ENCODE results near the gene PSEN1. TPM values are rescaled to one million over a fixed set of nuclear protein-coding genes. Genes with fewer than 3 reads are reported as not detected.

Gene PSEN1
- total RNA-seq, 3 donors from 2014 or later, result 93.8 to 147 (median 100.0) TPM

- TF ChIP-seq, protein P1, sequence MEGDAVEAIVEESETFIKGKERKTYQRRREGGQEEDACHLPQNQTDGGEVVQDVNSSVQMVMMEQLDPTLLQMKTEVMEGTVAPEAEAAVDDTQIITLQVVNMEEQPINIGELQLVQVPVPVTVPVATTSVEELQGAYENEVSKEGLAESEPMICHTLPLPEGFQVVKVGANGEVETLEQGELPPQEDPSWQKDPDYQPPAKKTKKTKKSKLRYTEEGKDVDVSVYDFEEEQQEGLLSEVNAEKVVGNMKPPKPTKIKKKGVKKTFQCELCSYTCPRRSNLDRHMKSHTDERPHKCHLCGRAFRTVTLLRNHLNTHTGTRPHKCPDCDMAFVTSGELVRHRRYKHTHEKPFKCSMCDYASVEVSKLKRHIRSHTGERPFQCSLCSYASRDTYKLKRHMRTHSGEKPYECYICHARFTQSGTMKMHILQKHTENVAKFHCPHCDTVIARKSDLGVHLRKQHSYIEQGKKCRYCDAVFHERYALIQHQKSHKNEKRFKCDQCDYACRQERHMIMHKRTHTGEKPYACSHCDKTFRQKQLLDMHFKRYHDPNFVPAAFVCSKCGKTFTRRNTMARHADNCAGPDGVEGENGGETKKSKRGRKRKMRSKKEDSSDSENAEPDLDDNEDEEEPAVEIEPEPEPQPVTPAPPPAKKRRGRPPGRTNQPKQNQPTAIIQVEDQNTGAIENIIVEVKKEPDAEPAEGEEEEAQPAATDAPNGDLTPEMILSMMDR (IDR thresholded peaks at IDR 0.05), result no peak
- DNase-seq (peak in 2 of 3 donors; percentile 18 to 28), ATAC-seq (no peak)
- Histone ChIP-seq H3K36me3 (ENCODE audit: low read depth) (no peaks in the 10 kb centered on the region), H3K9me3 (no peaks in the 10 kb centered on the region), H3K4me1 (ENCODE audit: low read depth) (no peaks in the 10 kb centered on the region), H3K4me3 (no peak overlapping the region)
- intact Hi-C loops (cut with DNase I, micrococcal nuclease), result no loop called here
These were observed 116.4 kb downstream of the PSEN1 start for GRCh38 chr14:73252491-73253322.

DNA sequence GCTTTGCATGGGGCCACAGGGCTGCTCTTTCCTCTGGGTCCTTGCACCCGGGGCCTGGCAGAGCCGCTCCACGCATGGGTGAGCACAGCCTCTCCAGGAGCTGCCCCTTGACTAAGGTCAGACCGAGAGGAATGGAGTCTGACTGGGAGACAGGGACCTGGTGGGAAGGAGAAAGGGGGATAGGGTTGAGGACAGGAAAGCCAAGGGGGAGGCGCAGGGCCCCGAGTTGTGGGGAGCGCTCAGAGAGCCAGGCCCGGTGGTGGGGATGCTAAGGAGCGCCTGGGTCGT, 117.0 kb downstream of the PSEN1 start:
- TF ChIP-seq, protein P1 (IDR thresholded peaks at IDR 0.05), result no peak
- H3K4me3 ChIP-seq, result no peak overlapping the region
- no peaks in the 10 kb centered on the region for H3K9me3 ChIP-seq
- H3K4me1 ChIP-seq (ENCODE audit: low read depth), result no peaks in the 10 kb centered on the region
- intact Hi-C loops (cut with DNase I, micrococcal nuclease), result no loop called here
- no peak for ATAC-seq
- DNase-seq, result peak in 1 of 3 donors; percentile 11
- H3K36me3 ChIP-seq (ENCODE audit: low read depth), result no peaks in the 10 kb centered on the region

GRCh38 chr14:73253721-73254120, 117.4 kb downstream of the PSEN1 start:
- Histone ChIP-seq H3K4me3 (no peak overlapping the region), H3K4me1 (ENCODE audit: low read depth) (no peaks in the 10 kb centered on the region), H3K36me3 (ENCODE audit: low read depth) (no peaks in the 10 kb centered on the region), H3K9me3 (no peaks in the 10 kb centered on the region)
- DNase-seq (peak in 2 of 3 donors; percentile 7 to 29), ATAC-seq (no peak)
- intact Hi-C loops (cut with DNase I, micrococcal nuclease), result no loop called here
- TF ChIP-seq, protein P1 (IDR thresholded peaks at IDR 0.05), result no peak

DNA sequence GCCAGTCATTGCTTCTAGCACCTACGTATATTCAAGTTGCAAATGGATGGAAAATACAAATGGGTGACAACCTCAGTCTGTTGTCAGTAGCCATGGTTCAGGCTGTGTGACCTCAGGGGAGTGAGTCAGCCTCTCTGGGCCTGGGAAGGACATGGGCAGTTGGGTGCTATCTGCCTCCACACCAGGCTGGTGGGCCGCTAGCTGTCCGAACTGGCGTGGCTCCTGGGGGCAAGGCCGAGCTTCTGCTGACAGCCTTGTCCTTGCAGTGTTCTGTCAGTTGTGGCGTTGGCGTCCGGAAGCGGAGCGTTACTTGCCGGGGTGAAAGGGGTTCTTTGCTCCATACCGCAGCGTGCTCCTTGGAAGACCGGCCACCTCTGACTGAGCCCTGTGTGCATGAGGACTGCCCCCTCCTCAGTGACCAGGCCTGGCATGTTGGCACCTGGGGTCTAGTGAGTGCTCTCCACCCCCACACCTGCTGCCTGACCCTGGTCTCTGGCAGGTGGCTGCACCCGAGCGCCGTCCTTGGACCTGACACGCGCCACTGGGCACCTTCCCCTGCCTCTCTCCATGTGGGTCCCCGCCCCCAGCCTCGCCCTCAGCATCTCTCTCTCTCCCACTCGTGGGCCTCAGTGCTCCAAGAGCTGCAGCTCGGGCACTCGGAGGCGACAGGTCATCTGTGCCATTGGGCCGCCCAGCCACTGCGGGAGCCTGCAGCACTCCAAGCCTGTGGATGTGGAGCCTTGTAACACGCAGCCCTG, 118.1 kb downstream of the PSEN1 start:
- Histone ChIP-seq H3K9me3 (no peaks in the 10 kb centered on the region), H3K36me3 (ENCODE audit: low read depth) (no peaks in the 10 kb centered on the region), H3K4me3 (no peak overlapping the region), H3K4me1 (ENCODE audit: low read depth) (no peaks in the 10 kb centered on the region)
- intact Hi-C loops (cut with DNase I, micrococcal nuclease), result no loop called here
- TF ChIP-seq, protein P1 (IDR thresholded peaks at IDR 0.05), result no peak
- ATAC-seq (no peak), DNase-seq (peak in 2 of 3 donors; percentile 9 to 45)

- Histone ChIP-seq H3K9me3 (no peaks in the 10 kb centered on the region), H3K4me1 (ENCODE audit: low read depth) (no peaks in the 10 kb centered on the region), H3K36me3 (ENCODE audit: low read depth) (no peaks in the 10 kb centered on the region), H3K4me3 (no peak overlapping the region)
- intact Hi-C loops (cut with DNase I, micrococcal nuclease), result no loop called here
- TF ChIP-seq, protein P1 (IDR thresholded peaks at IDR 0.05), result no peak
- ATAC-seq (no peak), DNase-seq (peak in 1 of 3 donors; percentile 3)
These were observed 118.7 kb downstream of the PSEN1 start for GRCh38 chr14:73255005-73255400.

All from mucosa of descending colon (tissue), 3 donors.